HepG2 (cell line): ENCODE results near the gene ZNRF3. TPM values are rescaled to one million over a fixed set of nuclear protein-coding genes. Genes with fewer than 3 reads are reported as not detected.

Experiments used
- CBX5 ChIP-seq: sonication (generic); formaldehyde crosslinking; IDR thresholded peaks from 2 replicates; pipeline ENCODE4 v1.4.0; 2020; ENCODE audit warnings: missing genetic modification reagents, borderline replicate concordance
- CREB3 ChIP-seq: sonication (generic); formaldehyde crosslinking; IDR thresholded peaks from 2 replicates; pipeline ENCODE4 v1.5.0; 2020; ENCODE audit warnings: missing genetic modification reagents
- HHEX ChIP-seq: IDR thresholded peaks from 2 replicates; pipeline ENCODE4 v1.6.1; 2016; ENCODE audit warnings: control low read depth
- KDM5B ChIP-seq: sonication (generic); formaldehyde crosslinking; IDR thresholded peaks from 2 replicates; pipeline ENCODE4 v1.4.0; 2020; ENCODE audit warnings: missing genetic modification reagents, mild to moderate bottlenecking, borderline replicate concordance
- KDM6A ChIP-seq: IDR thresholded peaks from 2 replicates; pipeline ENCODE4 v1.6.1; 2016; ENCODE audit warnings: low read depth
- KMT2B ChIP-seq: IDR thresholded peaks from 2 replicates; pipeline ENCODE4 v1.6.1; 2016; ENCODE audit warnings: missing genetic modification reagents, missing compliant biosample characterization
- NR1H2 ChIP-seq: sonication (generic); formaldehyde crosslinking; IDR thresholded peaks from 2 replicates; pipeline ENCODE4 v1.8.1; 2022; ENCODE audit warnings: low read depth, missing genetic modification reagents, borderline replicate concordance
- RFX1 ChIP-seq: fragments of 450-650 bp; IDR thresholded peaks from 2 replicates; pipeline ENCODE4 v1.6.1; 2017
- TARDBP ChIP-seq: sonication (generic); formaldehyde crosslinking; IDR thresholded peaks from 2 replicates; pipeline ENCODE4 v1.8.0; 2022; ENCODE audit warnings: mild to moderate bottlenecking, missing genetic modification reagents
- TEAD2 ChIP-seq: sonication (generic); formaldehyde crosslinking; IDR thresholded peaks from 2 replicates; pipeline ENCODE4 v1.9.0; 2021; ENCODE audit warnings: missing genetic modification reagents
- ZBTB14 ChIP-seq: sonication (generic); formaldehyde crosslinking; IDR thresholded peaks from 2 replicates; pipeline ENCODE4 v1.4.0; 2020; ENCODE audit warnings: missing genetic modification reagents
- ZBTB37 ChIP-seq: sonication (generic); formaldehyde crosslinking; IDR thresholded peaks from 2 replicates; pipeline ENCODE4 v1.4.0; 2020; ENCODE audit warnings: mild to moderate bottlenecking, missing genetic modification reagents
- ZFP41 ChIP-seq: sonication (generic); formaldehyde crosslinking; IDR thresholded peaks from 2 replicates; pipeline ENCODE4 v1.4.0; 2020; ENCODE audit warnings: mild to moderate bottlenecking, missing genetic modification reagents, borderline replicate concordance
- ZNF101 ChIP-seq: sonication (generic); formaldehyde crosslinking; IDR thresholded peaks from 2 replicates; pipeline ENCODE4 v1.4.0; 2020; ENCODE audit warnings: mild to moderate bottlenecking, low read depth, missing genetic modification reagents, borderline replicate concordance
- ZNF160 ChIP-seq: sonication (generic); formaldehyde crosslinking; IDR thresholded peaks from 2 replicates; pipeline ENCODE4 v1.8.0; 2022; ENCODE audit warnings: mild to moderate bottlenecking, inconsistent platforms, missing genetic modification reagents
- ZNF256 ChIP-seq: sonication (generic); formaldehyde crosslinking; conservative IDR thresholded peaks from 2 replicates; pipeline ENCODE4 v1.4.0; 2020; ENCODE audit warnings: missing genetic modification reagents
- ZNF788 ChIP-seq: sonication (generic); formaldehyde crosslinking; IDR thresholded peaks from 2 replicates; pipeline ENCODE4 v1.5.0; 2020; ENCODE audit warnings: mild to moderate bottlenecking, missing genetic modification reagents, borderline replicate concordance
- ZSCAN22 ChIP-seq: sonication (generic); formaldehyde crosslinking; IDR thresholded peaks from 2 replicates; pipeline ENCODE4 v1.4.0; 2020; ENCODE audit warnings: mild to moderate bottlenecking, missing genetic modification reagents
- polyA plus RNA-seq, 8 experiments: library from polyadenylated mRNA; depleted of rRNA in 3 of 8; stranded (reverse) in 7 of 8; unstranded in 1 of 8; fragments of >200 nt; fragmentation: Illumina TruSeq in 4 of 8; extraction: Trizol in 4 of 8; gene quantifications; 2 replicates each; pipeline versions ENCODE4 v1.2.1 to v1.2.3, GENCODE V29; 2011 to 2016; ENCODE audit warnings: low read depth in 4 of 8, missing spikeins in 1 of 8, mixed read lengths in 1 of 8; ENCODE audit not compliant: insufficient read depth in 1 of 8
- total RNA-seq, 5 experiments: library from RNA; depleted of rRNA; stranded (reverse); fragments of >200 nt; fragmentation: Illumina TruSeq; extraction: Trizol; gene quantifications; 2 replicates each; pipeline ENCODE4 v1.2.3, GENCODE V29; 2016; ENCODE audit warnings: low read depth in 1 of 5
- TF ChIP-seq, protein P1 (sequence below): sonication (generic); formaldehyde crosslinking; IDR thresholded peaks from 2 replicates; pipeline ENCODE4 v1.8.0; 2022; ENCODE audit warnings: mild to moderate bottlenecking, missing genetic modification reagents
- TF ChIP-seq, protein P2 (sequence below): sonication (generic); formaldehyde crosslinking; conservative IDR thresholded peaks from 2 replicates; pipeline ENCODE4 v1.8.1; 2023; ENCODE audit warnings: missing genetic modification reagents
- TF ChIP-seq, protein P3 (sequence below): sonication (generic); formaldehyde crosslinking; IDR thresholded peaks from 2 replicates; pipeline ENCODE4 v1.9.0; 2021; ENCODE audit warnings: missing genetic modification reagents, borderline replicate concordance

Gene ZNRF3
- total and polyA plus RNA-seq, 2 of the 13 experiments (the other 11 are each of a cell fraction or from before 2014, with no cell fraction given) = 20.3 to 36.7 TPM

DNA sequence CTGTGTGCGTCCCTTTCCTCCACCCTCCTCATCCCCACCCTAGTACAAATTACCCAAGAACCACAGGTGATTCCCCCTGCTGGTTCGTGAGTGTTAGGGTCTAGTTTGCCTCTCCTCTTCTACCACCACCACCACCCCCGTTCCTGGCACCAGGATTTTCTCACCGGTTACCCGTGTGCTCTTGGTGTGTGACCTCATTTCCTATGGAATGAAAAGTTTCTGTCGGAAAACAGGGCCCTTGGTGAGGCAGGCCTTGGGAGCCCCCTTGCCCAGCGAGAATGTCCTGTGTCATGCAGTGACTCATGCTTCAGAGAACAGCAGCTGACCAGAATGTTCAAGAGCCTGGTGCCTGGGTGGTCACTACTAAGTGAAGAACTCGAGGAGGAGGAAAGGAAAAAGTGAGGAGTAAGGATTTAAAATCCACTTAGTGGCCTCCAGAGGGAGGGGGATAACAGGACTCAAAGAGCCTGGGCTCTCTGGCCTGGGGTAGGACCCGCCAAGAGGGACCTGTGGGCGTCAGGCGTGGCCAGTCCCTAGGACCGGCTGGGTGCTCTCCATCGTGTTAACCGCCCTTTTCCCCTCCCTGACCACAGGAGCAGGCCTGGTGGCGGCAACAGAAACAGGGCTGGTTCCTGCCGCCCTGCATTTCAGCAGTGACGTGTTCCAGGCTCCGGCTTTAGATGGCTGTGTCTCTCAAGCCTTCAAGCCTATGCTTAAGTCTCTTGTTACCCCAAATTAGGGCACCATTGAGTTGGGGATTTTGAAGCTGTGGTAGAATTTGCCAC lies 148.0 kb downstream of the ZNRF3 start (continued):
- TF ChIP-seq, protein P1, sequence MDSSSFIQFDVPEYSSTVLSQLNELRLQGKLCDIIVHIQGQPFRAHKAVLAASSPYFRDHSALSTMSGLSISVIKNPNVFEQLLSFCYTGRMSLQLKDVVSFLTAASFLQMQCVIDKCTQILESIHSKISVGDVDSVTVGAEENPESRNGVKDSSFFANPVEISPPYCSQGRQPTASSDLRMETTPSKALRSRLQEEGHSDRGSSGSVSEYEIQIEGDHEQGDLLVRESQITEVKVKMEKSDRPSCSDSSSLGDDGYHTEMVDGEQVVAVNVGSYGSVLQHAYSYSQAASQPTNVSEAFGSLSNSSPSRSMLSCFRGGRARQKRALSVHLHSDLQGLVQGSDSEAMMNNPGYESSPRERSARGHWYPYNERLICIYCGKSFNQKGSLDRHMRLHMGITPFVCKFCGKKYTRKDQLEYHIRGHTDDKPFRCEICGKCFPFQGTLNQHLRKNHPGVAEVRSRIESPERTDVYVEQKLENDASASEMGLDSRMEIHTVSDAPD = no peak
- no peak for TF ChIP-seq TARDBP (CRISPR knock-in tag)
- no peak for TF ChIP-seq ZNF101 (CRISPR knock-in tag)
- TF ChIP-seq, protein P2, sequence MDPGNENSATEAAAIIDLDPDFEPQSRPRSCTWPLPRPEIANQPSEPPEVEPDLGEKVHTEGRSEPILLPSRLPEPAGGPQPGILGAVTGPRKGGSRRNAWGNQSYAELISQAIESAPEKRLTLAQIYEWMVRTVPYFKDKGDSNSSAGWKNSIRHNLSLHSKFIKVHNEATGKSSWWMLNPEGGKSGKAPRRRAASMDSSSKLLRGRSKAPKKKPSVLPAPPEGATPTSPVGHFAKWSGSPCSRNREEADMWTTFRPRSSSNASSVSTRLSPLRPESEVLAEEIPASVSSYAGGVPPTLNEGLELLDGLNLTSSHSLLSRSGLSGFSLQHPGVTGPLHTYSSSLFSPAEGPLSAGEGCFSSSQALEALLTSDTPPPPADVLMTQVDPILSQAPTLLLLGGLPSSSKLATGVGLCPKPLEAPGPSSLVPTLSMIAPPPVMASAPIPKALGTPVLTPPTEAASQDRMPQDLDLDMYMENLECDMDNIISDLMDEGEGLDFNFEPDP (CRISPR knock-in tag) = no peak
- peak; percentile 60; the same call in 1 of the 2 replicates for TF ChIP-seq CBX5 (CRISPR knock-in tag)
- no peak for TF ChIP-seq ZFP41 (CRISPR knock-in tag)
- no peak for TF ChIP-seq CREB3
- TF ChIP-seq NR1H2 (CRISPR knock-in tag) = no peak
- TF ChIP-seq HHEX (CRISPR knock-in tag) = no peak
- TF ChIP-seq, protein P3, sequence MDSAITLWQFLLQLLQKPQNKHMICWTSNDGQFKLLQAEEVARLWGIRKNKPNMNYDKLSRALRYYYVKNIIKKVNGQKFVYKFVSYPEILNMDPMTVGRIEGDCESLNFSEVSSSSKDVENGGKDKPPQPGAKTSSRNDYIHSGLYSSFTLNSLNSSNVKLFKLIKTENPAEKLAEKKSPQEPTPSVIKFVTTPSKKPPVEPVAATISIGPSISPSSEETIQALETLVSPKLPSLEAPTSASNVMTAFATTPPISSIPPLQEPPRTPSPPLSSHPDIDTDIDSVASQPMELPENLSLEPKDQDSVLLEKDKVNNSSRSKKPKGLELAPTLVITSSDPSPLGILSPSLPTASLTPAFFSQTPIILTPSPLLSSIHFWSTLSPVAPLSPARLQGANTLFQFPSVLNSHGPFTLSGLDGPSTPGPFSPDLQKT = no peak
- no peak for TF ChIP-seq ZNF256 (CRISPR knock-in tag)
- no peak for TF ChIP-seq RFX1
- no peak for TF ChIP-seq KDM6A
- TF ChIP-seq ZSCAN22 (CRISPR knock-in tag) = no peak; the same call in 1 of the 2 replicates
- TF ChIP-seq ZBTB14 (CRISPR knock-in tag) = no peak
- no peak for TF ChIP-seq TEAD2 (CRISPR knock-in tag)
- no peak for TF ChIP-seq ZBTB37 (CRISPR knock-in tag)
- TF ChIP-seq KDM5B (CRISPR knock-in tag) = no peak; the same call in 1 of the 2 replicates
- TF ChIP-seq KMT2B (CRISPR knock-in tag) = no peak
- no peak for TF ChIP-seq ZNF788 (CRISPR knock-in tag)
- TF ChIP-seq ZNF160 = no peak
